Neural progenitor cell (in vitro differentiated cells): Measurements from ENCODE around the gene CDKN2C. TPM values are rescaled to one million over a fixed set of nuclear protein-coding genes. Genes with fewer than 3 reads are reported as not detected.

ENCODE experiments used
- DNase-seq: peaks from one replicate; pipeline ENCODE4 v3.0.0-alpha.2; 2016; ENCODE audit warnings: low spot score
- H2AFZ ChIP-seq: fragments of 200-600 bp; sonication (generic); replicated peaks from 2 replicates; pipeline ENCODE4 v1.6.1; 2016; ENCODE audit warnings: antibody characterized with exemption
- H3F3A ChIP-seq: fragments of 200-600 bp; sonication (generic); 2 replicates; pipeline ENCODE4 v1.6.1; 2016; ENCODE audit warnings: antibody characterized with exemption, low read depth
- H3K27ac ChIP-seq: fragments of 200-600 bp; sonication (generic); 2 replicates; pipeline ENCODE4 v1.5.1; 2016; ENCODE audit warnings: mild to moderate bottlenecking
- H3K27me3 ChIP-seq: fragments of 200-600 bp; sonication (generic); 2 replicates; pipeline ENCODE4 v1.6.1; 2016; ENCODE audit warnings: mild to moderate bottlenecking, moderate library complexity
- H3K36me3 ChIP-seq: fragments of 200-600 bp; sonication (generic); 2 replicates; pipeline ENCODE4 v1.5.1; 2016
- H3K4me1 ChIP-seq: fragments of 200-600 bp; sonication (generic); 2 replicates; pipeline ENCODE4 v1.6.1; 2016; ENCODE audit warnings: mixed run types
- H3K4me2 ChIP-seq: fragments of 200-600 bp; sonication (generic); 2 replicates; pipeline ENCODE4 v1.6.1; 2016
- H3K4me3 ChIP-seq: fragments of 200-600 bp; sonication (generic); 2 replicates; pipeline ENCODE4 v1.5.1; 2016
- H3K79me2 ChIP-seq: fragments of 200-600 bp; sonication (generic); 2 replicates; pipeline ENCODE4 v1.6.1; 2016; ENCODE audit warnings: low read depth
- H3K9ac ChIP-seq: fragments of 200-600 bp; sonication (generic); 2 replicates; pipeline ENCODE4 v1.6.1; 2016
- H3K9me3 ChIP-seq: fragments of 200-600 bp; sonication (generic); 2 replicates; pipeline ENCODE4 v1.5.1; 2016; ENCODE audit warnings: low read depth
- H4K20me1 ChIP-seq: fragments of 200-600 bp; sonication (generic); 2 replicates; pipeline ENCODE4 v1.6.1; 2016; ENCODE audit warnings: low read depth
- H3K27ac Mint-ChIP-seq: 3 replicates; pipeline ENCODE4 v1.8.0; 2021; ENCODE audit warnings: mixed read lengths
- H3K27me3 Mint-ChIP-seq: 2 replicates; pipeline ENCODE4 v1.8.0; 2022; ENCODE audit warnings: low read depth, mild to moderate bottlenecking, inconsistent platforms, moderate library complexity, mixed read lengths; ENCODE audit not compliant: insufficient read depth
- H3K36me3 Mint-ChIP-seq: 3 replicates; pipeline ENCODE4 v1.8.0; 2021; ENCODE audit warnings: mixed read lengths
- H3K4me1 Mint-ChIP-seq: 3 replicates; pipeline ENCODE4 v1.8.0; 2021; ENCODE audit warnings: mixed read lengths
- H3K4me3 Mint-ChIP-seq: 3 replicates; pipeline ENCODE4 v1.8.0; 2021; ENCODE audit warnings: mild to moderate bottlenecking, moderate library complexity, mixed read lengths
- H3K9me3 Mint-ChIP-seq: 3 replicates; pipeline ENCODE4 v1.8.0; 2020; ENCODE audit warnings: mixed read lengths
- CTCF ChIP-seq: fragments of 200-600 bp; sonication (generic); IDR thresholded peaks from 2 replicates; pipeline ENCODE4 v1.5.1; 2017; ENCODE audit warnings: antibody characterized with exemption, mild to moderate bottlenecking
- EZH2 ChIP-seq: fragments of 200-600 bp; sonication (generic); IDR thresholded peaks from 2 replicates; pipeline ENCODE4 v1.6.1; 2017; ENCODE audit warnings: antibody characterized with exemption, mild to moderate bottlenecking, moderate library complexity
- EZH2phosphoT487 ChIP-seq: fragments of 200-600 bp; sonication (generic); IDR thresholded peaks from 2 replicates; pipeline ENCODE4 v1.6.1; 2017; ENCODE audit warnings: antibody characterized with exemption
- total RNA-seq: library from RNA; depleted of rRNA; stranded (reverse); fragments of >200 nt; gene quantifications from 2 replicates; pipeline ENCODE4 v1.2.3, GENCODE V29; 2015; ENCODE audit warnings: low replicate concordance

The CDKN2C gene
- total RNA-seq, 1 donor from 2014 or later = 0.11 TPM

GRCh38 chr1:50980505-50980904 lies 10.5 kb downstream of the CDKN2C start:
- peaks cover 39% of the 10 kb centered on the region for H4K20me1 ChIP-seq
- peaks cover 100% of the 10 kb centered on the region for H3K27me3 ChIP-seq
- no peaks in the 10 kb centered on the region for H3K36me3 ChIP-seq
- no peak overlapping the region for H3K4me3 ChIP-seq
- no peak for DNase-seq
- peaks cover 16% of the 10 kb centered on the region for H3K4me1 ChIP-seq
- H3K4me1 Mint-ChIP-seq = peaks cover 10% of the 10 kb centered on the region
- H3K36me3 Mint-ChIP-seq = no peaks in the 10 kb centered on the region
- TF ChIP-seq EZH2 (no peak), CTCF (no peak)
- no peak overlapping the region for H3K27ac Mint-ChIP-seq
- no peaks in the 10 kb centered on the region for H3K9me3 ChIP-seq
- H3K27ac ChIP-seq = no peak overlapping the region
- peaks cover 34% of the 10 kb centered on the region for H3F3A ChIP-seq
- H3K27me3 Mint-ChIP-seq = peaks cover 57% of the 10 kb centered on the region
- H2AFZ ChIP-seq = no peak overlapping the region
- no peaks in the 10 kb centered on the region for H3K79me2 ChIP-seq
- H3K4me2 ChIP-seq = no peak overlapping the region
- H3K9me3 Mint-ChIP-seq = no peaks in the 10 kb centered on the region
- H3K9ac ChIP-seq = no peak overlapping the region
- H3K4me3 Mint-ChIP-seq = no peak overlapping the region

GRCh38 chr1:50981741-50982140 lies 11.7 kb downstream of the CDKN2C start:
- Histone ChIP-seq H3K4me1 (peaks cover 16% of the 10 kb centered on the region), H3K4me2 (no peak overlapping the region), H3K27ac (no peak overlapping the region), H3F3A (peaks cover 22% of the 10 kb centered on the region), H3K36me3 (no peaks in the 10 kb centered on the region), H2AFZ (no peak overlapping the region), H3K4me3 (no peak overlapping the region), H3K27me3 (peaks cover 100% of the 10 kb centered on the region), H3K79me2 (no peaks in the 10 kb centered on the region), H3K9me3 (no peaks in the 10 kb centered on the region), H3K9ac (no peak overlapping the region), H4K20me1 (peaks cover 27% of the 10 kb centered on the region)
- Mint-ChIP-seq H3K27me3 (peaks cover 55% of the 10 kb centered on the region), H3K9me3 (no peaks in the 10 kb centered on the region), H3K36me3 (no peaks in the 10 kb centered on the region), H3K4me1 (peaks cover 10% of the 10 kb centered on the region), H3K27ac (no peak overlapping the region), H3K4me3 (no peak overlapping the region)
- no peak for TF ChIP-seq EZH2phosphoT487
- no peak for TF ChIP-seq EZH2
- DNase-seq = no peak

GRCh38 chr1:50982611-50983010 lies 12.6 kb downstream of the CDKN2C start:
- peaks cover 49% of the 10 kb centered on the region for H3K27me3 Mint-ChIP-seq
- H3K27ac ChIP-seq = no peak overlapping the region
- no peak for TF ChIP-seq EZH2phosphoT487
- TF ChIP-seq EZH2 = no peak
- no peak for TF ChIP-seq CTCF
- no peak overlapping the region for H3K4me3 Mint-ChIP-seq
- no peaks in the 10 kb centered on the region for H3K36me3 ChIP-seq
- H3K36me3 Mint-ChIP-seq = no peaks in the 10 kb centered on the region
- H3K9me3 Mint-ChIP-seq = no peaks in the 10 kb centered on the region
- no peak for DNase-seq
- H3K4me2 ChIP-seq = no peak overlapping the region
- H3K4me1 ChIP-seq = peaks cover 8% of the 10 kb centered on the region
- no peaks in the 10 kb centered on the region for H3K79me2 ChIP-seq
- H3K4me3 ChIP-seq = no peak overlapping the region
- H3F3A ChIP-seq = peaks cover 13% of the 10 kb centered on the region
- H3K4me1 Mint-ChIP-seq = peaks cover 8% of the 10 kb centered on the region
- H3K9ac ChIP-seq = no peak overlapping the region
- H3K27ac Mint-ChIP-seq = no peak overlapping the region
- H2AFZ ChIP-seq = no peak overlapping the region
- H4K20me1 ChIP-seq = peaks cover 18% of the 10 kb centered on the region
- peaks cover 93% of the 10 kb centered on the region for H3K27me3 ChIP-seq
- no peaks in the 10 kb centered on the region for H3K9me3 ChIP-seq

GRCh38 chr1:50983219-50983802 lies 13.3 kb downstream of the CDKN2C start:
- no peak overlapping the region for H3K27ac Mint-ChIP-seq
- no peak overlapping the region for H3K4me3 ChIP-seq
- peaks cover 7% of the 10 kb centered on the region for H3K4me1 Mint-ChIP-seq
- H3K79me2 ChIP-seq = no peaks in the 10 kb centered on the region
- peaks cover 5% of the 10 kb centered on the region for H3K4me1 ChIP-seq
- peaks cover 86% of the 10 kb centered on the region for H3K27me3 ChIP-seq
- H3K4me3 Mint-ChIP-seq = no peak overlapping the region
- H3K36me3 Mint-ChIP-seq = no peaks in the 10 kb centered on the region
- H3K4me2 ChIP-seq = no peak overlapping the region
- H3K36me3 ChIP-seq = no peaks in the 10 kb centered on the region
- peaks cover 12% of the 10 kb centered on the region for H3F3A ChIP-seq
- H3K27me3 Mint-ChIP-seq = peaks cover 46% of the 10 kb centered on the region
- H3K9ac ChIP-seq = no peak overlapping the region
- TF ChIP-seq EZH2 (no peak), CTCF (no peak), EZH2phosphoT487 (no peak)
- no peaks in the 10 kb centered on the region for H3K9me3 ChIP-seq
- peaks cover 17% of the 10 kb centered on the region for H4K20me1 ChIP-seq
- no peaks in the 10 kb centered on the region for H3K9me3 Mint-ChIP-seq
- no peak overlapping the region for H3K27ac ChIP-seq
- no peak for DNase-seq
- no peak overlapping the region for H2AFZ ChIP-seq
